Subcutaneous abdominal adipose tissue (tissue), 5 donors: ENCODE results near the gene SBF2.

Experiments
- H3K27ac ChIP-seq: one replicate; pipeline ENCODE4 v1.7.0; 2013; ENCODE audit warnings: low read depth, mild to moderate bottlenecking, inconsistent platforms, low read length, moderate library complexity
- H3K27me3 ChIP-seq, 5 donors: one replicate each; pipeline ENCODE4 v1.7.0; 2013; ENCODE audit warnings: low read length in 5 of 5, inconsistent platforms in 1 of 5; ENCODE audit not compliant: control insufficient read depth in 5 of 5, insufficient read depth in 4 of 5
- H3K36me3 ChIP-seq, 5 donors: one replicate each; pipeline ENCODE4 v1.7.0; 2013; ENCODE audit warnings: low read length in 5 of 5; ENCODE audit not compliant: control insufficient read depth in 5 of 5, insufficient read depth in 5 of 5
- H3K4me1 ChIP-seq, 5 donors: one replicate each; pipeline ENCODE4 v1.7.0; 2013; ENCODE audit warnings: low read length in 5 of 5, mild to moderate bottlenecking in 3 of 5, moderate library complexity in 1 of 5; ENCODE audit not compliant: control insufficient read depth in 5 of 5, insufficient read depth in 5 of 5
- H3K4me3 ChIP-seq, 5 donors: one replicate each; pipeline ENCODE4 v1.7.0; 2013; ENCODE audit warnings: low read length in 5 of 5, low read depth in 1 of 5
- H3K9ac ChIP-seq, 5 donors: one replicate each; pipeline ENCODE4 v1.7.0; 2013; ENCODE audit warnings: low read length in 5 of 5, mild to moderate bottlenecking in 4 of 5, moderate library complexity in 3 of 5
- H3K9me3 ChIP-seq, 5 donors: one replicate each; pipeline ENCODE4 v1.7.0; 2013; ENCODE audit warnings: low read length in 5 of 5; ENCODE audit not compliant: control insufficient read depth in 5 of 5
- donor health status: healthy.
- donor health status: healthy.
- donor health status: healthy.
- donor health status: healthy.
- donor health status: healthy.

The SBF2 gene

DNA sequence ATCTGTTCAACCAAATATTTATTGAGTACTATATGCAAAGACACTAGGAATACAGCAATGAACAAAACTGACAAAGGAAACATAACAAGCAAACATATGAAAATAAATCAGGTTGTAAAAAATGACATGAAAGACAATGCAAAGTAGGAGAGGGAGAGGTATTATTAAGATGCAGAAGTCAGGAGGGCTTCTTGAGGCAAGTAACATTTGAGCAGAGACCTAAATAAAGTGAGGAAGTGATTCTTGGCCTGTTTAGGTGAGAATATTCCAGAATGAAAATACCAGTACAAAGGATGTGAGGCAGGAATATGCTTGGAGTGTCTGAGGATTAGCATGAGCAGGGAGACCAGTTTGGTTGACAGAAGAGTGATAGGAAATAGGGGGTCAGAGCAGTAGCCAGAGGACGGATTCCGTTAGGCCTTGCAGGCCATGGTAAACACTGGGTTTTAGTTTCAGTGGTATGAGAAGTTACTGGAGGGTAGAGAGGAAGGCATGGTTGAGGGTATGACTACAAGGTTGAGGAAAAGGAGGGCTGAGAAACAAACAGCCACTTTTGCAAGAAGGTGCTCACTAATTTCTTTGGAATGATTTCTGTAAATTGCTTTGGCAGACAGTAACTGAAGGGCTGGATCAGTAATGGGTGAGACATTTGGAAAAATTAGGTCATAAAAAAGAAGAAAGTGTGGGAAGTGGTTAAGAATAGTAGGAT, 438.3 kb downstream of the SBF2 start:
- Histone ChIP-seq H3K9me3 (no peaks in the 10 kb centered on the region), H3K4me3 (no peak overlapping the region), H3K9ac (no peak overlapping the region), H3K36me3 (peaks cover 17 to 25% (median 20%) of the 10 kb centered on the region in 5 donors), H3K27ac (no peak overlapping the region), H3K27me3 (no peaks in the 10 kb centered on the region), H3K4me1 (peaks cover 5 to 15% (median 10%) of the 10 kb centered on the region in 5 donors)

DNA sequence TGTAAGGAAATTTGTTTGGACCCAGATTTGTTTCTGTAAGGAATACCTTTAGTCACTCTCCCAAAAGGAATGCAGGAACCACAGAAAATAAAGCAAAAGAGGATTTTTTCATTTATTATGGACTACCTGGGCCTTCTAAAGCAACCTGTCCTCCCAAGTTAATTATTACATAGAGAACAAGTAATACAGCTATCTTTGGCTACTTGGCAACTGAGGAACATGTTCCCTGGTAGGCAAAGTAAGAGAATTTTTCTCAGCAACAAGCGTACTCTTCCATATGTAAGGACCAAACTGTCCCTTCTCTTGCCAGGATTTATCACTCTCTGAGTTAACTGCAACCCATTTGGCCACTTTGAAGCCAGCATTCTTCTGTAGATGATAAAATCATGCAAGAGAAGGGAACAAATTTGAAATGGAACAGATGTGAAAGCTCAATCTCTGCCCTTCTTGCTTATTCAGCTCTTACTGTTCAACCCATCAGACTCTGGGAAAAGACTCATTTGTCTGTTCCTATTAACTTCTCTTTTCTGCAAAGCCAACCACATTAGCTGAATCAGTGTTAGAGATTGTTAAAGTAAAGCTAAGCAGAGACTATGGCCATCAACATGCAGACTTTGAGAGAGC, 440.0 kb downstream of the SBF2 start:
- H3K9me3 ChIP-seq: no peaks in the 10 kb centered on the region
- H3K9ac ChIP-seq: no peak overlapping the region
- H3K27me3 ChIP-seq: no peaks in the 10 kb centered on the region
- no peak overlapping the region for H3K4me3 ChIP-seq
- peaks cover 3 to 15% (median 10%) of the 10 kb centered on the region in 5 donors for H3K4me1 ChIP-seq
- no peak overlapping the region for H3K27ac ChIP-seq
- H3K36me3 ChIP-seq: peaks cover 21 to 32% (median 24%) of the 10 kb centered on the region in 5 donors

DNA sequence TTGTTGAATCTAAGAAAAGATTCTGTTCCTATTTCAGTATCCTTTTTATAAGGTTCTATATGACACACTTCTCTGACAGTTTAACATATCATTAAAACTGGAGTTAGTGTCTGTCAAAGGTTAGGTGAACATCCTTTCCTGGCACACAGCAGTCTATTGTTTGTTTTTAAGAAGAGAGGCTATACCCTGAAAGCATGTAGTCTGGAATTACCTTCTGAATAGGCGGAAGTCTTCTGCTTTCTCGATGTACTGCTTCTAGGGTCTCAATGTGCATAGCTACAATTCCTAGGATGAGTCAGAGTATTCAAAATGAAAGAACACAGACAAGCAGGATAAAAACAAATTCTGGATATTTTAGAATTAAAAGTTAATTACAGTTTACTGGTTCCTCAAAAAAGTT, 441.6 kb downstream of the SBF2 start:
- Histone ChIP-seq H3K4me1 (peaks cover 0 to 14% (median 10%) of the 10 kb centered on the region in 5 donors), H3K27me3 (no peaks in the 10 kb centered on the region), H3K9me3 (no peaks in the 10 kb centered on the region), H3K36me3 (peaks cover 21 to 32% (median 24%) of the 10 kb centered on the region in 5 donors), H3K4me3 (no peak overlapping the region), H3K9ac (no peak overlapping the region), H3K27ac (no peak overlapping the region)

DNA sequence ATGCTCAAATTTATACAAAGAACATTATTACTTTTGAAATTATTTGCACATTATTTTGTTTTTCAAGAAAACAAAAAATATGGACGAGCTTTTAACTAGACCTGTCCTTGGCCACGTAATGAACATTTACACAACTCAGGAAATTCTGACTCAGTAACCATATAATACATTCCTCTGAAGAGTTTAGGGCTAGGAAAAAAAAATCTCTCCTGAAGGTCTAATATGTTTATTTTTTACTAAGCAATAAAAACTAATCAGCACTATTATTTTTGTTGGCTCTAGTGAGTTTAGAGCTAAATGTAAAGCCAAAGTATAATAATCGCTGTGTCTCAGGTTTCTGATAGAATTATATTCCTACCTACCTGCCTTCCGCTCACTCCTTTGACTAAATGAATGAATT, 442.7 kb downstream of the SBF2 start:
- no peak overlapping the region for H3K9ac ChIP-seq
- no peaks in the 10 kb centered on the region for H3K27me3 ChIP-seq
- H3K4me1 ChIP-seq: peaks cover 0 to 14% (median 10%) of the 10 kb centered on the region in 5 donors
- H3K9me3 ChIP-seq: no peaks in the 10 kb centered on the region
- H3K27ac ChIP-seq: no peak overlapping the region
- peaks cover 22 to 43% (median 32%) of the 10 kb centered on the region in 5 donors for H3K36me3 ChIP-seq
- H3K4me3 ChIP-seq: no peak overlapping the region

DNA sequence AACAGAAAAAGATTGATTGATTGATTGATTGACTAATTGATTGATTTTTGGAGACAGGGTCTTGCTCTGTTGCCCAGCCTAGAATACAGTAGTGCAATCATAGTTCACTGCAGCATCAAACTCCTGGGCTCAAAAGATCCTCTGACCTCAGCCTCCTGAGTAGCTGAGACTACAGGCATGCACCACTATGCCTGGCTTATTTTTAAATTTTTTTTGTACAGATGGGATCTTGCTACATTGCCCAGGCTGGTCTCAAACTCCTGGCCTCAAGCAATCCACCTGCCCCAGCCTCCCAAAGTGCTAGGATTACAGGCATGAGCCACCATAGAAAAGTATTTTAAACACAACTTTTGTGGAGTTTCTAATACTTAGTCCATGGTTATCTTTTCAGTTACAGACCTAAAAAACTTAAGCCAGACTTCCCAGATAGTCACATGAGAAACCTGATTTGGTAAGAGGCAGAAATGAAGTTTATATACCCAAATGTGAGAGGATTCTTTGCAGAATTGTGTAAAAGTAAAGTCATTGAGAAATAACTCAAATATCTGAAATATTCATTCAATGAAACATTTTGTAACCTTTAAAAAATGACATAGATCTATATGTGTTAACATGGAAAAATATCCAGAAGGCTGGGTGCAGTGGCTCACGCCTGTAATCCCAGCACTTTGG, 443.7 kb downstream of the SBF2 start:
- Histone ChIP-seq H3K27ac (no peak overlapping the region), H3K27me3 (no peaks in the 10 kb centered on the region), H3K9me3 (no peaks in the 10 kb centered on the region), H3K9ac (no peak overlapping the region), H3K36me3 (peaks cover 19 to 45% (median 32%) of the 10 kb centered on the region in 5 donors), H3K4me1 (peaks cover 0 to 14% (median 10%) of the 10 kb centered on the region in 5 donors), H3K4me3 (no peak overlapping the region)

DNA sequence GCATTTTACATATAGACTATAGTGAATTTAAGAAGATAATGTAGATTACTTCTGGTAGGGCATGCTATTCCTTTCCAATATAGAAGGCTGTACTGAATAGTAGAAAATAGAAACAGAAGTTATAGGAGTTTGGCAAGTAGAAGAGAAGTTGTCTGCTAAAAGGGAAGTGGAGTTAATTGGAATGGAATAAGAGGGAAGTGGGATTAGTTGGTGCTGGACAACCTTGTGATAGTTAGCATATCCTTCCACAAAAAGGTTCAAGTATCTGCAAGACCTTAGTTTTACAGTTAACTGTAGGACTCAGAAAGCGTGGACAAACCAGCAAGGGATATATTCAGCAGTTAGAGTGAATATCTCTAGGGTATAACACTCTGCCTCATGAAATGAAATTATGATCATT, 444.6 kb downstream of the SBF2 start:
- peaks cover 0 to 11% (median 8%) of the 10 kb centered on the region in 5 donors for H3K4me1 ChIP-seq
- H3K27me3 ChIP-seq: no peaks in the 10 kb centered on the region
- H3K4me3 ChIP-seq: no peak overlapping the region
- no peaks in the 10 kb centered on the region for H3K9me3 ChIP-seq
- H3K27ac ChIP-seq: no peak overlapping the region
- peaks cover 18 to 44% (median 32%) of the 10 kb centered on the region in 5 donors for H3K36me3 ChIP-seq
- no peak overlapping the region for H3K9ac ChIP-seq

DNA sequence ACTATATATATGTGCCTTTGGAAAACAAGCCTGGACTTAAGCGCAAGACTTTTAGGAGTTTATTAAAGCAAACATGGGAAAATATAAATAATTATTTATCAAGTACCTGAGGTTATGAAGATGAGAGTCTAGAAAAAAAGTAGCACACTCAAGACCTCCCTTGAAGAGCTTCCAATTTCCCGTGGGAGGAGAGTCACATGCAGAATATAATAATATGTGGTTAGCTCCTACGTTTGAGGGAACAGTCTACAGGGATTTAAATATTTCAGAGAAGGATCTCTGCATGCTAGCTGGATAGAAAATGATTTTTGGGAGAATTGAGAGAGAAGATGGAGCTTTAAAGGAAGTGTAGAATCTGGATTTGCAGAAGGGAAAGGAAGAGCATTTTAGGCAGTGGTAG, 446.4 kb downstream of the SBF2 start:
- no peak overlapping the region for H3K9ac ChIP-seq
- no peak overlapping the region for H3K27ac ChIP-seq
- H3K9me3 ChIP-seq: no peaks in the 10 kb centered on the region
- H3K36me3 ChIP-seq: peaks cover 25 to 42% (median 39%) of the 10 kb centered on the region in 5 donors
- H3K4me3 ChIP-seq: no peak overlapping the region
- H3K4me1 ChIP-seq: peaks cover 0 to 4% (median 2%) of the 10 kb centered on the region in 5 donors
- H3K27me3 ChIP-seq: no peaks in the 10 kb centered on the region

DNA sequence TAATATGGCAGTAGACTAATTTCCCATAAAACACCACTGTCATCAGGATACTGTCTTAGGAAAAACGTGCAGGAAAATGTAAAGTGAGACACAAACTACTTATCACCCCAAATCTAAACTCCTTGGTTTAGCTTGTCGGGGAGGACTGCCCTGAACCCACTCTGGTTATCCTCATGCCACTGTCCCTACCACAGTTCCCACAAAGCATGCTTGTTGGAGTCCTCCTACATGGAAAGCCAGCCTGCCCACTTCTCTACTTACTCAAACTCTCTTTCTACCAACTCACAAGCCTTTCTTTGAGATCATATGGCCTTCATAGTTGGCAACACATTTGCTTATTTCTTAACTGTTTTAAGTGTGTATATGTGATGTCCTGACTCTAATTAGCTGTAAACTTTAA, 451.1 kb downstream of the SBF2 start:
- Histone ChIP-seq H3K27ac (no peak overlapping the region), H3K36me3 (peaks cover 34 to 51% (median 42%) of the 10 kb centered on the region in 5 donors), H3K9ac (no peak overlapping the region), H3K4me1 (peaks cover 0 to 1% (median 0%) of the 10 kb centered on the region in 5 donors), H3K9me3 (no peaks in the 10 kb centered on the region), H3K4me3 (no peak overlapping the region), H3K27me3 (no peaks in the 10 kb centered on the region)

DNA sequence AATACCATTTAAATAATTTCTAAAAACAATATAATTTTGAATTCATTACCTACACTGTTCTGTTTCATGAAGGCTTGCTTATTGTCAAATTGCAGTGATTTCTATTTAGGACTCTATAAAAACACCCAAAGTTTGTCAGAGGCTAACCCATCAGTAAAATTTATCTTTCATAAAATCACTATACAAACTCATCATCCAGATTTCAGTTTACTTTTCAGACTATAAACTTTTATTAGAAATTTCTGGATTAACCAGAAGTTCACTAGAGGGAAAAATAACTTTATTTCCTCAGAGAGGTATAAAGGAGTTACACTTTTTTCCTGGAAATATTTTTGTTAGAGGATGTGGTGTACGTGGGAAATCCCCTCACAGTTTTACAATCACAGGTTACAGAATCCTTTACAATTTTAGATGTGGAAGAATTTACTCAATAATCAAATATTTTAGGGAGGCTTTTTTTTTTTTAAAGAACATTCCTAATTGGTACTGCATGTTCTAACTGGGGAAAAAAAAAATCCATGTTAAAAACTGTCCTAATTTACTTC, 453.5 kb downstream of the SBF2 start:
- H3K27ac ChIP-seq: no peak overlapping the region
- H3K9me3 ChIP-seq: no peaks in the 10 kb centered on the region
- H3K9ac ChIP-seq: no peak overlapping the region
- H3K4me3 ChIP-seq: no peak overlapping the region
- peaks cover 18 to 34% (median 31%) of the 10 kb centered on the region in 5 donors for H3K36me3 ChIP-seq
- H3K27me3 ChIP-seq: no peaks in the 10 kb centered on the region
- H3K4me1 ChIP-seq: peaks cover 0 to 2% (median 0%) of the 10 kb centered on the region in 5 donors

DNA sequence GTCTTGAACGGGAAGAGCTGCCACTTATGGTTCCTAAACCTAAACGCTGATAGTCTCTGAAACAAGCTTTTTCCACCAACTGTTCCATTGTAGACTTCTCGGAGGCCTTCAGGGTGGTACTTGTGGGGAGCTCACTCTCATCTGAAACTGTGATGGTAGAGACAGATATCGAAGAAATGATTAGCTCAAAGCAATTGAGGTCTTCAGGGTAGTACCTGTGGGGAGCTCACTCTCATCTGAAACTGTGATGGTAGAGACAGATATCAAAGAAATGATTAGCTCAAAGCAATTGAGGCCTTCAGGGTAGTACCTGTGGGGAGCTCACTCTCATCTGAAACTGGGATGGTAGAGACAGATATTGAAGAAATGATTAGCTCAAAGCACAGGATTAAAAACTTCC, 454.5 kb downstream of the SBF2 start:
- H3K9me3 ChIP-seq: no peaks in the 10 kb centered on the region
- no peak overlapping the region for H3K27ac ChIP-seq
- no peaks in the 10 kb centered on the region for H3K27me3 ChIP-seq
- H3K9ac ChIP-seq: no peak overlapping the region
- H3K4me3 ChIP-seq: no peak overlapping the region
- peaks cover 12 to 28% (median 23%) of the 10 kb centered on the region in 5 donors for H3K36me3 ChIP-seq
- peaks cover 0 to 2% (median 0%) of the 10 kb centered on the region in 5 donors for H3K4me1 ChIP-seq
